Osteoblast (primary cell): ENCODE measurements around the gene CALHM5. TPM values are rescaled to one million over a fixed set of nuclear protein-coding genes. Genes with fewer than 3 reads are reported as not detected.
A peak's percentile ranks its signal among the peaks of the same experiment; 100 is the strongest.

Experiments
- DNase-seq: peaks from one replicate; pipeline ENCODE4 v3.0.0; 2011; ENCODE audit warnings: low spot score, mixed read lengths; ENCODE audit not compliant: insufficient read length; ENCODE audit errors: missing footprints
- H2AFZ ChIP-seq: 2 replicates; pipeline ENCODE4 v1.6.0; 2011; ENCODE audit warnings: mild to moderate bottlenecking, low read length
- H3K27ac ChIP-seq: 2 replicates; pipeline ENCODE4 v1.5.1; 2011; ENCODE audit warnings: mild to moderate bottlenecking, low read depth, low read length, moderate library complexity
- H3K27me3 ChIP-seq: 2 replicates; pipeline ENCODE4 v1.6.0; 2012; ENCODE audit warnings: mild to moderate bottlenecking, control low read depth, inconsistent platforms, low read length, moderate library complexity; ENCODE audit not compliant: insufficient read depth
- H3K36me3 ChIP-seq: 2 replicates; pipeline ENCODE4 v1.5.1; 2011; ENCODE audit warnings: mild to moderate bottlenecking, low read length, control low read depth, moderate library complexity; ENCODE audit not compliant: insufficient read depth
- H3K4me1 ChIP-seq: 2 replicates; pipeline ENCODE4 v1.5.1; 2011; ENCODE audit warnings: mild to moderate bottlenecking, low read length, control low read depth, moderate library complexity; ENCODE audit not compliant: insufficient read depth
- H3K4me2 ChIP-seq: 2 replicates; pipeline ENCODE4 v1.6.0; 2011; ENCODE audit warnings: mild to moderate bottlenecking, low read length; ENCODE audit not compliant: insufficient read depth
- H3K4me3 ChIP-seq: fragments of 200-600 bp; sonication (generic); 3 replicates; pipeline ENCODE4 v1.5.1; 2012; ENCODE audit warnings: mild to moderate bottlenecking, low read length, inconsistent platforms; ENCODE audit not compliant: insufficient read depth
- H3K79me2 ChIP-seq: 2 replicates; pipeline ENCODE4 v1.6.0; 2012; ENCODE audit warnings: mild to moderate bottlenecking, low read length, control low read depth, inconsistent platforms; ENCODE audit not compliant: insufficient read depth
- H3K9me3 ChIP-seq: 2 replicates; pipeline ENCODE4 v1.5.1; 2011; ENCODE audit warnings: low read depth, low read length, control low read depth
- H4K20me1 ChIP-seq: 2 replicates; pipeline ENCODE4 v1.6.0; 2012; ENCODE audit warnings: mild to moderate bottlenecking, low read length, control low read depth; ENCODE audit not compliant: insufficient read depth
- CTCF ChIP-seq: IDR thresholded peaks from 2 replicates; pipeline ENCODE4 v1.5.1; 2011; ENCODE audit warnings: mild to moderate bottlenecking, low read depth, low read length, moderate library complexity; ENCODE audit errors: extremely low read depth
- total RNA-seq: library from RNA; depleted of rRNA; stranded (reverse); fragments of >200 nt; gene quantifications from 2 replicates; pipeline ENCODE4 v1.2.3, GENCODE V29; 2012

The CALHM5 gene
- total RNA-seq, 1 donor = 14.8 TPM

GRCh38 chr6:116507324-116507723, 4.1 kb upstream of the CALHM5 start:
- Histone ChIP-seq H4K20me1 (no peaks in the 10 kb centered on the region), H3K4me3 (no peak overlapping the region), H3K79me2 (no peaks in the 10 kb centered on the region), H3K27me3 (no peaks in the 10 kb centered on the region), H3K4me1 (peaks cover 8% of the 10 kb centered on the region), H2AFZ (peak overlapping the region; percentile 63), H3K36me3 (no peaks in the 10 kb centered on the region), H3K4me2 (peak overlapping the region; percentile 13), H3K9me3 (no peaks in the 10 kb centered on the region), H3K27ac (no peak overlapping the region)
- DNase-seq = no peak
- TF ChIP-seq CTCF = no peak

- no peaks in the 10 kb centered on the region for H3K27me3 ChIP-seq
- no peak overlapping the region for H3K27ac ChIP-seq
These were observed 2.9 kb upstream of the CALHM5 start for GRCh38 chr6:116508527-116508926.

GRCh38 chr6:116512111-116512559, 696 bp downstream of the CALHM5 start:
- TF ChIP-seq CTCF = no peak

More at GRCh38 chr6:116508527-116508926, 2.9 kb upstream of the CALHM5 start:
- H3K79me2 ChIP-seq = peaks cover 11% of the 10 kb centered on the region
- H4K20me1 ChIP-seq = no peaks in the 10 kb centered on the region
- H3K4me3 ChIP-seq = no peak overlapping the region
- TF ChIP-seq CTCF = no peak
- peaks cover 16% of the 10 kb centered on the region for H3K4me1 ChIP-seq
- no peaks in the 10 kb centered on the region for H3K36me3 ChIP-seq
- no peak overlapping the region for H3K4me2 ChIP-seq
- no peaks in the 10 kb centered on the region for H3K9me3 ChIP-seq
- H2AFZ ChIP-seq = no peak overlapping the region
- no peak for DNase-seq

DNA sequence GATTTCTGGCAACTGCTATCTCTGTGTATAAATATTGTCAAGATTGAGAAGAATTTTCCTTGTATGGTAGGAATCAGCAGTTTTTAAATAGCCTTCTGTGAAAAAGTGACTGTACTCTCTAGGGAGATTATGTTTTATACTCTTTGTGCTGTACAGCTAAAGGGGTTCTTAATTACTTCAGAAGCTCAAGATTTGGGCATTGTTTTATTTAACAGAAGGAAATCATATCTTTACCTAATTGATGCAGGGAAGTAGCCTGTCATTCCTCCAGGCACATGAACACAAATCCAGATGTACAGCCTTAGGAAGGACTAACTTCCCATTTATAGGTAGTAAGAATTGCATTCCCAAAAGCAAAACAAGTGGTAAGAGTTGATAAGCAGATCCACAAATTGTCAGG, 1.3 kb downstream of the CALHM5 start:
- Histone ChIP-seq H3K79me2 (peaks cover 35% of the 10 kb centered on the region), H3K27me3 (no peaks in the 10 kb centered on the region), H3K36me3 (peaks cover 12% of the 10 kb centered on the region), H3K4me2 (peak overlapping the region; percentile 94), H3K4me1 (peaks cover 10% of the 10 kb centered on the region), H3K4me3 (peak overlapping the region; percentile 79), H3K27ac (peak overlapping the region; percentile 96), H3K9me3 (no peaks in the 10 kb centered on the region), H4K20me1 (no peaks in the 10 kb centered on the region), H2AFZ (no peak overlapping the region)
- no peak for TF ChIP-seq CTCF
- no peak for DNase-seq

More at GRCh38 chr6:116512111-116512559, 696 bp downstream of the CALHM5 start:
- H3K4me3 ChIP-seq = peak overlapping the region; percentile 79
- H3K4me2 ChIP-seq = peak overlapping the region; percentile 94
- peaks cover 35% of the 10 kb centered on the region for H3K79me2 ChIP-seq
- H3K4me1 ChIP-seq = peaks cover 16% of the 10 kb centered on the region
- DNase-seq = peak; percentile 53
- no peaks in the 10 kb centered on the region for H4K20me1 ChIP-seq
- peak overlapping the region; percentile 91 for H2AFZ ChIP-seq
- no peaks in the 10 kb centered on the region for H3K9me3 ChIP-seq
- H3K27me3 ChIP-seq = no peaks in the 10 kb centered on the region
- H3K36me3 ChIP-seq = peaks cover 11% of the 10 kb centered on the region
- H3K27ac ChIP-seq = peak overlapping the region; percentile 96
